Suppressor macrophage (primary cell): ENCODE measurements around the gene TROAP.
"Not testable (repeated sequence)": the region's sequence is repeated elsewhere in the genome, so short reads cannot be mapped to it uniquely, and the experiment has no call there.

Source experiments
- DNase-seq, 4 experiments: peaks; one replicate each; pipeline ENCODE4 v3.0.0-alpha.2; 2020 to 2022

TROAP gene

DNA sequence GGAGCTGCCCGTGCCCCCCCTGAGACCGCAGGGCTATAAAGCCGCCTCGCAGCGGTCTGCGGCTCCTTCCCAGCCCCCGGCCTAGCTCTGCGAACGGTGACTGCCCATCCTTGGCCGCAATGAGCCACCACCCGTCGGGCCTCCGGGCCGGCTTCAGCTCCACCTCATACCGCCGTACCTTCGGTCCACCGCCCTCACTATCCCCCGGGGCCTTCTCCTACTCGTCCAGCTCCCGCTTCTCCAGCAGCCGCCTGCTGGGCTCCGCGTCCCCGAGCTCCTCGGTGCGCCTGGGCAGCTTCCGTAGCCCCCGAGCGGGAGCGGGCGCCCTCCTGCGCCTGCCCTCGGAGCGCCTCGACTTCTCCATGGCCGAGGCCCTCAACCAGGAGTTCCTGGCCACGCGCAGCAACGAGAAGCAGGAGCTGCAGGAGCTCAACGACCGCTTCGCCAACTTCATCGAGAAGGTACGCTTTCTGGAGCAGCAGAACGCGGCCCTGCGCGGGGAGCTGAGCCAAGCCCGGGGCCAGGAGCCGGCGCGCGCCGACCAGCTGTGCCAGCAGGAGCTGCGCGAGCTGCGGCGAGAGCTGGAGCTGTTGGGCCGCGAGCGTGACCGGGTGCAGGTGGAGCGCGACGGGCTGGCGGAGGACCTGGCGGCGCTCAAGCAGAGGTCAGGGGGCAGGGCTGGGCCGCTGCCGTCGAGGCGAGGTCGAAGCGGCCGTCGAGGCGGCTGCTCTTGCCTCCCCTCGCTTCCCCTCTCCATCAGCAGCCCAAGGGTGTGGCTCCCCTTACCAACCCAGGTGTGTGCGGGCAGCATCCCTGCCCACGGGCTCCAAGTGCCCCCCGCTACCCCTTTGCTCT lies 27.7 kb upstream of the TROAP start, which contains the start of gene PRPH:
Gene PRPH, plus strand, starts transcription at position 66 of the 855 bp plus-strand sequence. Its CDS starts 54 bp downstream, at position 120.
- DNase-seq = peak in 3 of 4 experiments; percentile 16 to 49 (median 29)

DNA sequence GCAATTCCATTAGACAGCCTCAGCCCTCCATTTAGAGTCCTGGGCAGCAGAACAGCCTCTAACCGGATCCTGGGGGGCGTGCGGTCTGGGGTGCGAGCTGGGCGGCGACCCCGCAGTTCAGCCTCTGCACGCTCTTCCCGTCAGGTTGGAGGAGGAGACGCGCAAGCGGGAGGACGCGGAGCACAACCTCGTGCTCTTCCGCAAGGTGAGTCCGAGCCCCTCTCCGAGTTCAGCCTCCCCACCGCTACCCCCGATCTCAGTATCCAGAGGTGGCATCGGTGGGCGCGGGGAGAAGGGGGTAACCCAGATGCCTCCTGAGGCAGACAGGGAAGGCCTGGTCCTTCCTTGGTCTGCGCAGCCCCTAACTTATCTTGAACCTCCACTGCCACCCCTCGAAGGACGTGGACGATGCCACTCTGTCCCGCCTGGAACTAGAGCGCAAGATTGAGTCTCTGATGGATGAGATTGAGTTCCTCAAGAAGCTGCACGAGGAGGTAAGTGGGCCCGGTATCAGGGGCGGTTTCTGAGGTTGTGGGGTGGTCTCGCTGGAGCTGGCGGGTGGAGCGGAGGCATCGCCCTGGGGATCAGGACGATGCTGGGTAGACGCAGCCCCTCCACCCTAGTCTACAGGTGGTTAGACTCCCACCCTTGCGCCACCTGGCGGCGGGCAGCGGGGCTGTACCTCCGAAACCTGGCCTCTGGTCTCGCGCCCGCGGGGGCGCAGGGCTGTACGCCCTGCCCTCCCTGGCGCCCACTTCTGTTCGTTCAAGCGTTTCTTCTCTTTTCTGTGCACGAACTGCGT lies 26.8 kb upstream of the TROAP start:
- peak; percentile 36 to 73 (median 50) for DNase-seq

DNA sequence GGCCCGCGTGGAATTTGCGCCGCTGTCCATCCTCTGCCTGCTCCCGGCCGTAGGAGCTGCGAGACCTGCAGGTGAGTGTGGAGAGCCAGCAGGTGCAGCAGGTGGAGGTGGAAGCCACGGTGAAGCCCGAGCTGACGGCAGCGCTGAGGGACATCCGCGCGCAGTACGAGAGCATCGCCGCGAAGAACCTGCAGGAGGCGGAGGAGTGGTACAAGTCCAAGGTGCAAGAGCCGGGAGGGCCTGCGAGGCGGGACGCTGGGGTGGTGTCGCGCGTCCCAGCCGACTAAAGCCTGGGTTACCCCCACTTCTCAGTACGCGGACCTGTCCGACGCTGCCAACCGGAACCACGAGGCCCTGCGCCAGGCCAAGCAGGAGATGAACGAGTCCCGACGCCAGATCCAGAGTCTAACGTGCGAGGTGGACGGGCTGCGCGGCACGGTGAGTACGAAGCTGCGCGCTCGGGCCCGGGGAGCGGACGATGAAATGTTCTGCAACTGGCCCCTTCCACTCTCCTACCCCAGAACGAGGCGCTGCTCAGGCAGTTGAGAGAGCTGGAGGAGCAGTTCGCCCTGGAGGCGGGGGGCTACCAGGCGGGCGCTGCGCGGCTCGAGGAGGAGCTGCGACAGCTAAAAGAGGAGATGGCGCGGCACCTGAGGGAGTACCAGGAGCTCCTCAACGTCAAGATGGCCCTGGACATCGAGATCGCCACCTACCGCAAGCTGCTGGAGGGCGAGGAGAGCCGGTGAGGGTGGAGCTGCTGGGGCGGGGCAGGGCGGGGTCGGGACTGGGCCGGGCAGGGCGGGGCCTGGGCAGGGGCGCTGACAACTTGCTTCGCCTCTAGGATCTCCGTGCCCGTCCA lies 26.0 kb upstream of the TROAP start:
- peak; percentile 30 to 75 (median 52) for DNase-seq

DNA sequence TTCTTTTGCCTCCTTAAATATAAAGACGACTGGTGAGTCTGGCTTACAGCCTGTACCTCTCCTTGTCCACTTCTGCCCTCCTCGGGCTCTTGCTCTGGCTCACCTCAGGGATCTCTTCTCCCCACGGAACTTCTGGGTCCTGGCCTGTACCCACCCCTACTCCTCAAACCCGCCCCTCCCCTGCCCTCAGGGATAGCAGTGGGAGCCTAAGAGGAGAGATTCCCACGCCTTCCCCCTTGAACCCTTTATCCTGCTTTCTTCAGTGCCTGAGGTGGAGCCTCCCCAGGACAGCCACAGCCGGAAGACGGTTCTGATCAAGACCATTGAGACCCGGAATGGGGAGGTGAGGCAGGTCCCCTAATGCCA lies 25.4 kb upstream of the TROAP start:
- DNase-seq = no peak

DNA sequence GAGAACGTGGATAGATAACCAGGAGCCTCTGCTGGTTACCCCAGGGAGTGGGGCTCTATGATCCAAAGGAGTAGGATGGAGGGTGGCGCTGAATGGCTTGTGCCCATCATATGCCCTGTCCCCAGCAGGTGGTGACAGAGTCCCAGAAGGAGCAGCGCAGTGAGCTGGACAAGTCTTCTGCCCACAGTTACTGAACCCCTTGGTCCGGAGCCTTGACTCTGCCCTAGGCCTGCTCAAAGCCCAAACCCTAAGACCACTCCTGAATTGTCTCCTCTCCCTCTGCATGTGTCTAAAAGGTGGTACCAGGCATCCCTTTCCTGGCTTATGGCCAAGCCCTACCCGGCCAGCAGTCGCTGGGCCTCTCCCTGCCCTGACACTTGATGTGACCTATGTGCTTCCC lies 24.9 kb upstream of the TROAP start:
- peak; percentile 36 to 66 (median 52) for DNase-seq

DNA sequence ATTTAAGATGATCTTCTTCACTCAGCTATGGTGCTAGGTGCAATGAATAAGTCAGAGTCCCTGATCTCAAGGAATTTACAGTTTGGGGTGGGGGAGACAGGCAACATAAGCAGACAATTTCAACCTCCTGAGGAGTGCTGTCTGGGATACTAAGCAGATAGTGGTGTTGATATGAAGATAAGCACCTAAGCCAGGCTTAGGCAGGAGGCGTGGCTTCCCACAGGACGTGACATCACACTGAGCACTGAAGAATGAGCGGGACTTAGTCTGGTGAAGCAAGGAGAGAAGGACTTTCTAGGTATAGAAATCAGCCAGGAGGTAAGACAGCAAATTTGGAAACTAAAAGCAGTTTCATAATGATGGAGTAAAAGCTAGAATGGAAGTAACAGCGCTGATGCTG lies 21.3 kb upstream of the TROAP start:
- DNase-seq = no peak

DNA sequence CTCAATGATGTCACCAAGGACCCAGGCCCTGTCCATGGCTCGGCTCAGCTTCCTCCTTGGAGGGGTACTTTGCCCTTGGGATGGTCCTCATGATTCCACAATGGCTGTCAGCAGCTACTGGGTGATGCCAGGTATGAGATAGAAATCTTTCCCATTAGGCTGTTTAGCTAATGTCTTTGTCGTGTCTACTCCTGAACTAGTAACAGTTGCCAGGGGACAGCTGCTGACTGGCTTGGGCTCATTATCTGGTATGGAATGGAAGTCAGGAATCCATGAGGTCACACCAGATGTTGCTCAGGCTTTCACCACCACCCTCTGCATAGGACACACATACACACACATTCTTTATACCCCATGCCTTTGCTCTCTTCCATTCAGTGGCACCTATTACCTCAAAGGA lies 18.9 kb upstream of the TROAP start:
- no peak for DNase-seq

DNA sequence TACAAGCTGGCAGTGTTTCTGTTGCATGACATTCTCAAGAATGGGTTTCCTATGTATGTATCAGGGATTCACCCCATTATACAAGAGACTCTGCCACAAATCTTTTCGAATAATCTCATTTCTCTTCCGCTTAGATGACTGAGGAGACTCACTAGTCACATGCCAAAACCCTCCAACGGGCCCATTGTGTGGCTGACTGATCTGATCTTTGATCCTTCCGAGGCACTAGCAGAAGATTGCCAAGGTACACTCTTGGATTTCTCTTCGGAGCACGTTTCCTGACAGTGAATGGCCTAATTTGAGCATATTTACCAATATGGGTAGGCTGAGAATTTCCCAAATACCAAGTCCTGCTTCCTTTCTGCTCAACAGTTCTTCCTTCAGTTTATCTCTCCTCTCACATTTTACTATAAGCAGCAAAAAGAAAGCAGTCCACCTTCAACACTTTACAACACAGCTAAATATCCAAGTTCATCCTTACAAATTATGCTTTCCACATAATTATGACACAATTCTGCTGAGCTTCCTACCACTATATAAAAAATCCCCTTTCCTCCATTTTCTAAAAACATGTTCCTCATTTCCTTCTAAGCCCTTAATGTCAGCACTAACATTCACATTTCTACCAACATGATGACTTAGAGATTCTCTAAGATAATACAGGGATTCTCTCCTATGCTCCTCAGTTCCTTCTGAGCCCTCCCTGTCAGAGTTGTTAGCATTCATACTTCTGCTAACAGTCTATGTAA lies 17.1 kb upstream of the TROAP start:
- peak; percentile 30 to 79 (median 56) for DNase-seq

DNA sequence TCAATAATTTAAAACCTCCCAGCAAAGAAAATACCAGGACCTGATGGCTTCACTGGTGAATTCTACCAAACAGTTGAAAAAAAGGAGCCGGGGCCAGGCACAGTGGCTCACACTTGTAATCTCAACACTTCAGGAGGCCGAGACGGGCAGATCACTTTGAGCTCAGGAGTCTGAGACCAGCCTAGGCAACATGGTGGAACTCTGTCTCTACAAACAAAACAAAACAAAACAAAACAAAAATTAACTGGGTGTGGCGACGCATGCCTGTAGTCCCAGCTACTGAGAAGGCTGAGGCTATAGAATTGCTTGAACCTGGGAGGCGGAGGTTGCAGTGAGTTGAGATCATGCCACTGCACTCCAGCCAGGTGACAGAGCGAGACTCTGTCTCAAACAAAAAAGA lies 13.7 kb upstream of the TROAP start:
- no peak for DNase-seq

DNA sequence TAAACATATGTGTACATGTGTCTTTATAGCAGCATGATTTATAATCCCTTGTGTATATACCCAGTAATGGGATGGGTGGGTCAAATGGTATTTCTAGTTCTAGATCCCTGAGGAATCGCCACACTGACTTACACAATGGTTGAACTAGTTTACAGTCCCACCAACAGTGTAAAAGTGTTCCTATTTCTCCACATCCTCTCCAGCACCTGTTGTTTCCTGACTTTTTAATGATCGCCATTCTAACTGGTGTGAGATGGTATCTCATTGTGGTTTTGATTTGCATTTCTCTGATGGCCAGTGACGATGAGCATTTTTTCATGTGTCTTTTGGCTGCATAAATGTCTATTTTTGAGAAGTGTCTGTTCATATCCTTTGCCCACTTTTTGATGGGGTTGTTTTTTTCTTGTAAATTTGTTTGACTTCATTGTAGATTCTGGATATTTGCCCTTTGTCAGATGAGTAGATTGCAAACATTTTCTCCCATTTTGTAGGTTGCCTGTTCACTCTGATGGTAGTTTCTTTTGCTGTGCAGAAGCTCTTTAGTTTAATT lies 12.5 kb upstream of the TROAP start:
- DNase-seq = not testable (repeated sequence)

DNA sequence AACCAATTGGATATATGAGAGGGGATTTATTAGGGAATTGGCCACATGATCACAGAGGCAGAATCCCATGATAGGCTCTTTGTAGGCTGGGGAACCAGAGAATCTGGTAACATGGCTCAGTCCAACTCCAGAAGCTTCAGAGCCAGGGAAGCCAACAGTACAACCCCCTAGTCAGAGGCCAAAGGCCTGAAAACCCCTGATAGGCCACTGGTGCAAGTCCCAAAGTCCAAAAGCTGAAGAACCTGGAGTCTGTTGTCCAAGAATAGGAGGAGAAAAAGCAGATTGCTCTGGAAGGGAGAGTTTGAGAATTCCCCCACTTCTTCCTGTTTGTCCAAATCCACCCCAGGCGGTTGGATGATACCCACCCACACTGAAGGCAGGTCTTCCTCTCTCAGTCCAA lies 8.2 kb upstream of the TROAP start:
- no peak for DNase-seq

DNA sequence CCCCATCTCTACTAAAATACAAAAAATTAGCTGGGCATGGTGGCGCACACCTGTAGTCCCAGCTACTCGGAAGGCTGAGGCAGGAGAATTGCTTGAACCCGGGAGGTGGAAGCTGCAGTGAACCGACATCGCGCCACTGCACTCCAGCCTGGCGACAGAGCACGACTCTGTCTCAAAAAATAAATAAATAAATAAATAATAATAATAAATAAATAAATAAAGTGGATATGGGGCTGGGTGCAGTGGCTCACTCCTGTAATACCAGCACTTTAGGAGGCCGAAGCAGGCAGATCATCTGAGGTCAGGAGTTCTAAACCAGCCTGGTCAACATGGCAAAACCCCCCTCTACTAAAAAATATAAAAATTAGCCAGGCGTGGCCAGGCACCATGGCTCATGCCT lies 5.9 kb upstream of the TROAP start:
- not testable (repeated sequence) for DNase-seq

DNA sequence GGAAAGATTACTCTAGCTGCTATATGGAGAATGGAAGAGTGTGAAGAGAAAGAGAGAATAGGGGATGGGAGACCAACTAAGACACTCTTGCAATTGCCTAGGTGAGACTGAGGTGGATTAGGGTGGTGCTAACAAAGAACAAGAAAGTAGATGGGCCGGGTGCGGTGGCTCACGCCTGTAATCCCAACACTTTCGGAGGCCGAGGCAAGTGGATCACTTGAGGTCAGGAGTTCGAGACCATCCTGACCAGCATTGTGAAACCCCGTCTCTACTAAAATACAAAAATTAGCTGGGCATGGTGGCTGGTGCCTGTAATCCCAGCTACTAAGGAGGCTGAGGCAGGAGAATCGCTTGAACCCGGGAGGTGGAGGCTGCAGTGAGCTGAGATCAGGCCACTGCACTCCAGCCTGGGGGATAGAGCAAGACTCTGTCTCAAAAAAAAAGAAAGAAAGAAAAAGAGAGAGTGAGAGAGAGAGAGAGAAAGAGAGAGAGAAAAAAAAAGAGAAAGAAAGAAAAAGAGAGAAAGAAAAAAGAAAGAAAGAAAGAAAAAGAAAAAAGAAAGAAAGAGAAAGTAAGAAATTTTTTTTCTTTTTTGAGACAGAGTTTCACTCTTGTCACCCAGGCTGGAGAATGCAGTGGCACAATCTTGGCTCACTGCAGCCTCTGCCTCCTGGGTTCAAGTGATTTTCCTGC lies 2.5 kb upstream of the TROAP start:
- DNase-seq = not testable (repeated sequence)

DNA sequence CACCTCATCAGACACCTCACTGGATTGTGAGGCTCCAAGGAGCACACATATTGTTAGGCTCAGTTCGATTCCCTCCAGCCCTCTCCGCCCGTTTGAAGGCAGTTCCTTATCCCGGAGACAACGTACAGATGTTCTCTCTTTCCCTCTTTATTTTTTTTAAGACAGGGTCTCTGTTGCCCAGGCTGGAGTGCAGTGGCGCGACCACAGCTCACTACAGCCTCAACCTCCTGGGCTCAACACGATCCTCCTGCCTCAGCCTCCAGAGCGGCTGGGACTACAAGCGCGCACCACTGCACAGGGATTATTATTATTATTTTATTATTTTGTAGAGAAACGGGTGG lies 718 bp upstream of the TROAP start:
- no peak for DNase-seq

DNA sequence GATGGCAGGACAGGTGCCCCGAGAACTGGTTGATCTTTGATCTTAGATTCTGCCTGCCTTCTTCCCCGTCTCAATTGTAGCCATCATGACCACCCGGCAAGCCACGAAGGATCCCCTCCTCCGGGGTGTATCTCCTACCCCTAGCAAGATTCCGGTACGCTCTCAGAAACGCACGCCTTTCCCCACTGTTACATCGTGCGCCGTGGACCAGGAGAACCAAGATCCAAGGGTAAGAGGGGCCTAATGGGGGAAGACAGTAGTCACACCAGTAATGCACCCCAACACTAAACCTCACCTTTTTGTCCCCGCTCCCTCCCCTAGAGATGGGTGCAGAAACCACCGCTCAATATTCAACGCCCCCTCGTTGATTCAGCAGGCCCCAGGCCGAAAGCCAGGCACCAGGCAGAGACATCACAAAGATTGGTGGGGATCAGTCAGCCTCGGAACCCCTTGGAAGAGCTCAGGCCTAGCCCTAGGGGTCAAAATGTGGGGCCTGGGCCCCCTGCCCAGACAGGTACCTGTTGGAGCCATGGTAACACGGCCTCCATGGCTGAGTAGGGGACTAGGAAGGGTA lies 556 bp downstream of the TROAP start:
- no peak for DNase-seq

DNA sequence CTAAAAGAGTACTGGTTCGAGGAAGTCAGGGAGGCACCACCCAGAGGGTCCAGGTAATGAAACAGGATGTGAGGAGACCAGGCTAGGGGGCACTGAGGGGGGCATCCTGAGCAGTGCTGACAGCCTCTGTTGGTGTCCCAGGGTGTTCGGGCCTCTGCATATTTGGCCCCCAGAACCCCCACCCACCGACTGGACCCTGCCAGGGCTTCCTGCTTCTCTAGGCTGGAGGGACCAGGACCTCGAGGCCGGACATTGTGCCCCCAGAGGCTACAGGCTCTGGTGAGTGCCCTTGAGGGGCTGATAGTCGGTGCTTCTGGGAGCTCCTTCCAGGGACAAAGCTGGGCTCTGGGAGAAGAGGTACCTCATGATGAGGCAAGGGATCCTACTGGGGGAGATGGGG lies 2.6 kb downstream of the TROAP start:
- no peak for DNase-seq

DNA sequence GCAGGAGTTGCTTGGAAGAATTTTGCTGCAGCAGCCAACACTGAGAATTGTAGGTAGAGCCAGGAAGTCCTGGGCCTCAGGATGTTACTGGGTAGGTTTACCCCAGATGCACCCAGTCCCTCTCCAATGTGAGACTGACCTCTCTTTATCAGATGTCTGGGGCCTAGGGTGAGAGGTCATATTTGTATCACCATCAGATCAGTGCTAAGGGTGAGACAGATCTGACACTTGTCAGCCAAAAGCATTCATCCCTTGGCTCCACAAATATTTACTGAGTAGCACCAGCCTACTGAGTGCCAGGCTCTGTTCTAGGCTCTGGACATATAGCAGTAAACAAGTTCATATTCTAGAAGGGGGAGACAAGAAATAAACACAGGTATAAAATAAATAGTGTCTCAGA lies 4.3 kb downstream of the TROAP start:
- DNase-seq = no peak

DNA sequence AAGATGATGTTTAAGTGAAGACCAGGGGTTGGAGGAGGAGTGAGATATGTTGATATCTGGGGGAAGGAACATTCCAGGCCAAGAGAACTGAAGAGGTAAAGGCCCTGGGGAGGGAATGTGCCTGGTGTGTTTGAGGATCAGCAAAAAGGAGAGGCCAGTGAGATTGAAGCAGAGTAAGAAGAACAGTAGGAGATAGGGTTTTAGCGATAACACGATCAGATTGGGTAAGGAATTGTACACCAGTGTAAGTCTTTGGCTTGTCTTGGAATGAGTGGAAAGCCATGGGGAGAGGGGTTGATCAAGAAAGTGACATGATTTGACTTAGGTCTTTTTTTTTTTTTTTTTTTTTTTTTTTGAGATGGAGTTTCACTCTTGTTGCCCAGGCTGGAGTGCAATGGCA lies 4.8 kb downstream of the TROAP start:
- DNase-seq = no peak

DNA sequence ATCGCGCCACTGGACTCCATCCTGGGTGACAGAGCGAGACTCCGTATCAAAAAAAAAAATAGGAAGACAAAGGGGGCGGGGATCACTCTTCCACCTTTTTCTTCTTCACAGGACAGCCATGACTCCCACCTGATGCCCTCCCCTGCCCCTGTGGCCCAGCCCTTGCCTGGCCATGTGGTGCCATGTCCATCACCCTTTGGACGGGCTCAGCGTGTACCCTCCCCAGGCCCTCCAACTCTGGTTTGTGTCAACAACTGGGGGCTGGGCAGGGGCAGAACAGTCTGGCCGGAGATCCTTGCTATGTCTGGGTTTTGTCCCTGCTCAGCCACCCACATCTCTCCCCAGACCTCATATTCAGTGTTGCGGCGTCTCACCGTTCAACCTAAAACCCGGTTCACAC lies 5.8 kb downstream of the TROAP start:
- DNase-seq = no peak

DNA sequence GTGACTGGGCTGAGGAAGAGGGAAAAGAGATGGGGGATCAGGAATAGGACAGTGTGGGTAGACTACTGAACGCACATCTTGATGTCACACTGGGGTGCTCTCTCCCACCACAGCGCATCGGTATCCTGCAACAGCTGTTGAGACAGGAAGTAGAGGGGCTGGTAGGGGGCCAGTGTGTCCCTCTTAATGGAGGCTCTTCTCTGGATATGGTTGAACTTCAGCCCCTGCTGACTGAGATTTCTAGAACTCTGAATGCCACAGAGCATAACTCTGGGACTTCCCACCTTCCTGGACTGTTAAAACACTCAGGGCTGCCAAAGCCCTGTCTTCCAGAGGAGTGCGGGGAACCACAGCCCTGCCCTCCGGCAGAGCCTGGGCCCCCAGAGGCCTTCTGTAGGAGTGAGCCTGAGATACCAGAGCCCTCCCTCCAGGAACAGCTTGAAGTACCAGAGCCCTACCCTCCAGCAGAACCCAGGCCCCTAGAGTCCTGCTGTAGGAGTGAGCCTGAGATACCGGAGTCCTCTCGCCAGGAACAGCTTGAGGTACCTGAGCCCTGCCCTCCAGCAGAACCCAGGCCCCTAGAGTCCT lies 7.1 kb downstream of the TROAP start:
- no peak for DNase-seq
